K562 (cell line): ENCODE results near the gene SLC23A2. TPM values are rescaled to one million over a fixed set of nuclear protein-coding genes. Genes with fewer than 3 reads are reported as not detected.

Source experiments
- ATAC-seq: fragments of 200-7000 bp; cut with Tn5 transposase; 3 replicates; pipeline ENCODE4 v1.9.1; 2020; ENCODE audit warnings: moderate library complexity
- BruUV-seq: library from RNA; stranded (reverse); fragments of 400-500 nt; replicated peaks from 2 replicates; lab custom pipeline; 2021; lab: Mats Ljungman, UMichigan
- CTCF ChIA-PET: fragments of 300-600 bp; formaldehyde crosslinking; extraction: SDS; loops from one replicate; lab custom pipeline; 2021; ENCODE audit warnings: low intra/inter-chr PET ratio; lab: Yijun Ruan, JAX
- POLR2A ChIA-PET: fragments of 300-600, 350-650 bp; sonication (Branson Sonifier 250); formaldehyde crosslinking; extraction: SDS; loops from one replicate; lab custom pipeline; 2021; ENCODE audit warnings: antibody characterized with exemption, inconsistent platforms; lab: Yijun Ruan, JAX
- DNase-seq, 4 experiments: peaks; one replicate each; pipeline versions ENCODE4 v3.0.0 to v3.0.0-alpha.2; 2011 to 2018; ENCODE audit warnings: low spot score in 3 of 4, mixed read lengths in 3 of 4; ENCODE audit errors: extremely low read depth in 1 of 4
- FAIRE-seq: peaks from 2 replicates; lab custom pipeline; 2011; peaks lifted over from hg19 to GRCh38; lab: Jason Lieb, UNC
- H2AFZ ChIP-seq: 2 replicates; pipeline ENCODE4 v1.6.0; 2011; ENCODE audit warnings: low read depth, low read length, control low read depth, inconsistent platforms
- H3K27ac ChIP-seq: fragments of 200-600 bp; 3 replicates; pipeline ENCODE4 v1.8.0; 2011; ENCODE audit warnings: low read depth, mild to moderate bottlenecking, control low read depth, inconsistent platforms, low read length, moderate library complexity, mixed read lengths; ENCODE audit errors: extremely low read depth
- H3K27me3 ChIP-seq, 2 experiments: fragments of 300-600 bp in 1 of 2; 2 replicates in 1 of 2; 3 replicates in 1 of 2; pipeline versions ENCODE4 v1.6.0 to v1.8.0; 2011; ENCODE audit warnings: inconsistent platforms in 2 of 2, low read length in 2 of 2, mild to moderate bottlenecking in 1 of 2, mixed read lengths in 1 of 2, moderate library complexity in 1 of 2; ENCODE audit not compliant: control insufficient read depth in 2 of 2, insufficient read depth in 2 of 2
- H3K36me3 ChIP-seq: fragments of 300-600 bp; 3 replicates; pipeline ENCODE4 v1.8.0; 2011; ENCODE audit warnings: mild to moderate bottlenecking, low read length, inconsistent platforms; ENCODE audit not compliant: control insufficient read depth, insufficient read depth
- H3K4me1 ChIP-seq, 2 experiments: fragments of 200-600 bp in 1 of 2; replicated peaks in 1 of 2; 2 replicates in 1 of 2; 3 replicates in 1 of 2; pipeline versions ENCODE4 v1.5.1 to v1.8.0; 2011; ENCODE audit warnings: inconsistent platforms in 2 of 2, low read length in 2 of 2, mild to moderate bottlenecking in 1 of 2, mixed read lengths in 1 of 2, moderate library complexity in 1 of 2; ENCODE audit not compliant: control insufficient read depth in 2 of 2, insufficient read depth in 2 of 2
- H3K4me2 ChIP-seq: 2 replicates; pipeline ENCODE4 v1.6.1; 2011; ENCODE audit warnings: low read length, control low read depth, inconsistent platforms, mixed read lengths; ENCODE audit not compliant: insufficient read depth
- H3K4me3 ChIP-seq: fragments of 200-600 bp; sonication (generic), shearing (Covaris generic); 2 replicates; pipeline ENCODE4 v1.5.1; 2016; ENCODE audit warnings: control low read depth, inconsistent platforms
- H3K79me2 ChIP-seq: fragments of 200-600 bp; 3 replicates; pipeline ENCODE4 v1.8.0; 2011; ENCODE audit warnings: low read length, inconsistent platforms; ENCODE audit not compliant: control insufficient read depth, insufficient read depth
- H3K9ac ChIP-seq, 2 experiments: 2 replicates each; pipeline versions ENCODE4 v1.6.0 to v1.6.1; 2011; ENCODE audit warnings: low read depth in 2 of 2, low read length in 2 of 2, control low read depth in 1 of 2, inconsistent platforms in 1 of 2, mild to moderate bottlenecking in 1 of 2, mixed read lengths in 1 of 2; ENCODE audit not compliant: insufficient read depth in 1 of 2
- H3K9me1 ChIP-seq: one replicate; pipeline ENCODE4 v1.6.0; 2011; ENCODE audit warnings: inconsistent platforms, mild to moderate bottlenecking, low read length, moderate library complexity; ENCODE audit not compliant: control insufficient read depth, insufficient read depth
- H3K9me3 ChIP-seq: replicated peaks from 2 replicates; pipeline ENCODE4 v1.5.1; 2011; ENCODE audit warnings: low read depth, low read length, inconsistent platforms; ENCODE audit not compliant: control insufficient read depth, insufficient read depth
- H4K20me1 ChIP-seq: replicated peaks from 2 replicates; pipeline ENCODE4 v1.6.1; 2011; ENCODE audit warnings: low read length, inconsistent platforms, mixed read lengths; ENCODE audit not compliant: control insufficient read depth, insufficient read depth
- CBFA2T2 ChIP-seq: fragments of 450-650 bp; conservative IDR thresholded peaks from 2 replicates; pipeline ENCODE4 v1.6.1; 2017; ENCODE audit warnings: mild to moderate bottlenecking
- CBX1 ChIP-seq: sonication (generic); IDR thresholded peaks from 2 replicates; pipeline ENCODE4 v1.6.1; 2016; ENCODE audit warnings: antibody characterized with exemption, low read depth, mild to moderate bottlenecking
- CBX3 ChIP-seq, 2 experiments: IDR thresholded peaks; 1 replicate in 1 of 2; 2 replicates in 1 of 2; pipeline ENCODE4 v1.6.1; 2012; ENCODE audit warnings: inconsistent platforms in 2 of 2, low read length in 2 of 2, borderline replicate concordance in 1 of 2, control low read depth in 1 of 2
- EZH2 ChIP-seq: IDR thresholded peaks from 2 replicates; pipeline ENCODE4 v1.6.1; 2012; ENCODE audit warnings: low read depth, mild to moderate bottlenecking, inconsistent platforms, low read length, borderline replicate concordance
- MECOM ChIP-seq: fragments of 250-450 bp; sonication (Bioruptor Pico); IDR thresholded peaks from 2 replicates; pipeline ENCODE4 v1.8.0; 2022; ENCODE audit warnings: inconsistent platforms
- MTA3 ChIP-seq: fragments of 450-650 bp; formaldehyde crosslinking; IDR thresholded peaks from 2 replicates; pipeline ENCODE4 v1.6.1; 2017; ENCODE audit warnings: mild to moderate bottlenecking, borderline replicate concordance
- NR2C1 ChIP-seq, 2 experiments: fragments of 450-650 bp; IDR thresholded peaks; 2 replicates each; pipeline ENCODE4 v1.6.1; 2017; ENCODE audit warnings: mild to moderate bottlenecking in 2 of 2, antibody characterized with exemption in 1 of 2, inconsistent platforms in 1 of 2, missing compliant biosample characterization in 1 of 2, missing genetic modification characterization in 1 of 2
- ZNF282 ChIP-seq: sonication (generic); formaldehyde crosslinking; IDR thresholded peaks from 2 replicates; pipeline ENCODE4 v1.8.1; 2023; ENCODE audit warnings: missing genetic modification reagents
- ZNF699 ChIP-seq: fragments of 250-450 bp; sonication (Bioruptor Pico); IDR thresholded peaks from 2 replicates; pipeline ENCODE4 v1.8.0; 2021; ENCODE audit warnings: mild to moderate bottlenecking, moderate library complexity; ENCODE audit not compliant: insufficient replicate concordance
- WGBS: fragments of 100-300 bp; shearing (Covaris generic); methylation state at CpG from one replicate; pipeline ENCODE4 v1.1.6; 2016; ENCODE audit warnings: low coverage, mixed read lengths; ENCODE audit not compliant: insufficient coverage; ENCODE audit errors: missing lambda C conversion rate; 5-methylcytosine and 5-hydroxymethylcytosine counted together
- in situ Hi-C: fragments of 300-500 bp; cut with MboI; formaldehyde crosslinking; loops from 4 replicates; pipeline ENCODE4 v1.15.0; 2018; ENCODE audit warnings: inconsistent platforms, mixed read lengths
- intact Hi-C: fragments of 100-400 bp; cut with micrococcal nuclease; formaldehyde crosslinking; loops from 2 replicates; pipeline ENCODE4 v1.14.2; 2022
- polyA plus RNA-seq, 8 experiments: library from polyadenylated mRNA; depleted of rRNA in 4 of 8; stranded (reverse) in 5 of 8; unstranded in 3 of 8; fragments of >200 nt; fragmentation: Nextera tagmentation in 2 of 8; fragmentation: Illumina TruSeq in 1 of 8; extraction: Ambion mirVana in 2 of 8; extraction: Trizol in 1 of 8; gene quantifications; 2 replicates each; pipeline versions ENCODE4 v1.2.1 to v1.2.3, GENCODE V29; 2011 to 2014; ENCODE audit warnings: inconsistent platforms in 1 of 8, missing spikeins in 1 of 8
- total RNA-seq, 7 experiments: library from RNA; depleted of rRNA in 6 of 7; stranded (reverse); fragments of >200 nt in 6 of 7; fragmentation: Illumina TruSeq in 2 of 7; extraction: Trizol in 2 of 7; gene quantifications; 2 replicates each; pipeline versions ENCODE4 v1.2.1 to v1.2.3, GENCODE V29; 2011 to 2021; ENCODE audit warnings: low replicate concordance in 1 of 7
- TF ChIP-seq, protein P1 (sequence below): fragments of 450-650 bp; formaldehyde crosslinking; IDR thresholded peaks from 2 replicates; pipeline ENCODE4 v1.4.0; 2020; ENCODE audit warnings: mild to moderate bottlenecking, moderate library complexity

SLC23A2 gene
- total and polyA plus RNA-seq, 9 of the 15 experiments (the other 6 are each of a cell fraction or from before 2014, with no cell fraction given): 0.39 to 6.7 (median 3.2) TPM

GRCh38 chr20:4870906-4871305, 130.4 kb downstream of the SLC23A2 start:
- no peak overlapping the region for H3K27ac ChIP-seq
- in situ Hi-C loops (no loop called here), intact Hi-C loops (no loop called here)
- H3K79me2 ChIP-seq: no peaks in the 10 kb centered on the region
- POLR2A ChIA-PET: interaction anchor here (0.5 kb wide), 1 partner anchor 223 kb away, joined by 3 read pairs; no protein-coding TSS in a partner anchor
- no peak overlapping the region for H3K4me3 ChIP-seq
- CTCF ChIA-PET: no interaction called here
- no peaks in the 10 kb centered on the region for H3K9me1 ChIP-seq
- TF ChIP-seq CBX1 (no peak), MTA3 (no peak), NR2C1 (IDR thresholded peaks at IDR 0.05) (no peak), NR2C1 (tag; IDR thresholded peaks at IDR 0.05) (no peak), EZH2 (no peak), CBFA2T2 (no peak), ZNF699 (CRISPR knock-in tag) (no peak), MECOM (no peak), CBX3 (IDR thresholded peaks at IDR 0.05; ENCODE audit: borderline replicate concordance in 1 of 2, low read length in 2 of 2) (no peak), ZNF282 (CRISPR knock-in tag) (no peak)
- TF ChIP-seq, protein P1, sequence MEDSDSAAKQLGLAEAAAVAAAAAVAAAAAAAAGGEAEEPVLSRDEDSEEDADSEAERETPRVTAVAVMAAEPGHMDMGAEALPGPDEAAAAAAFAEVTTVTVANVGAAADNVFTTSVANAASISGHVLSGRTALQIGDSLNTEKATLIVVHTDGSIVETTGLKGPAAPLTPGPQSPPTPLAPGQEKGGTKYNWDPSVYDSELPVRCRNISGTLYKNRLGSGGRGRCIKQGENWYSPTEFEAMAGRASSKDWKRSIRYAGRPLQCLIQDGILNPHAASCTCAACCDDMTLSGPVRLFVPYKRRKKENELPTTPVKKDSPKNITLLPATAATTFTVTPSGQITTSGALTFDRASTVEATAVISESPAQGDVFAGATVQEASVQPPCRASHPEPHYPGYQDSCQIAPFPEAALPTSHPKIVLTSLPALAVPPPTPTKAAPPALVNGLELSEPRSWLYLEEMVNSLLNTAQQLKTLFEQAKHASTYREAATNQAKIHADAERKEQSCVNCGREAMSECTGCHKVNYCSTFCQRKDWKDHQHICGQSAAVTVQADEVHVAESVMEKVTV (CRISPR knock-in tag): no peak
- ATAC-seq: no peak
- H3K36me3 ChIP-seq: peaks cover 5% of the 10 kb centered on the region; the same call in 1 of the 3 replicates
- no peak overlapping the region for H2AFZ ChIP-seq
- WGBS: 72% methylated on average over 5 of the region's 5 CpGs
- no peak overlapping the region for H3K9ac ChIP-seq
- no peaks in the 10 kb centered on the region for H4K20me1 ChIP-seq
- H3K4me2 ChIP-seq: no peak overlapping the region
- H3K4me1 ChIP-seq: no peaks in the 10 kb centered on the region
- no peaks in the 10 kb centered on the region for H3K9me3 ChIP-seq
- DNase-seq: no peak
- no peak for FAIRE-seq
- no peaks in the 10 kb centered on the region for H3K27me3 ChIP-seq
- no TSS peak for BruUV-seq
